Measurements from ENCODE around the gene RAB3C. TPM values are rescaled to one million over a fixed set of nuclear protein-coding genes. Genes with fewer than 3 reads are reported as not detected.

The RAB3C gene
- total RNA-seq, 1 experiment from 2014 or later: not detected

- Mint-ChIP-seq H3K36me3 (ENCODE audit: insufficient read depth, unreplicated experiment) (no peaks in the 10 kb centered on the region), H3K27me3 (ENCODE audit: insufficient read depth, unreplicated experiment) (peaks cover 64% of the 10 kb centered on the region), H3K4me3 (ENCODE audit: unreplicated experiment) (no peak overlapping the region), H3K27ac (ENCODE audit: low read depth, unreplicated experiment) (no peak overlapping the region), H3K4me1 (ENCODE audit: insufficient read depth, unreplicated experiment) (no peaks in the 10 kb centered on the region), H3K9me3 (ENCODE audit: unreplicated experiment) (no peaks in the 10 kb centered on the region)
- ChIA-PET POLR2A (interaction anchor here (1.3 kb wide), 1 partner anchor 9 kb away, joined by 3 read pairs; no protein-coding TSS in a partner anchor), CTCF (interaction anchor here (0.8 kb wide), 1 partner anchor 260 kb away, joined by 3 read pairs; no protein-coding TSS in a partner anchor)
- intact Hi-C loops (cut with micrococcal nuclease): no loop called here
- no TSS peak for BruUV-seq (replicated peaks)
- no peak for DNase-seq (ENCODE audit: unreplicated experiment)
- TF ChIP-seq CTCF (IDR thresholded peaks at IDR 0.05; ENCODE audit: unreplicated experiment): no peak
Measured at GRCh38 chr5:58737671-58738070, 154.8 kb downstream of the RAB3C start.

- Mint-ChIP-seq H3K36me3 (ENCODE audit: insufficient read depth, unreplicated experiment) (no peaks in the 10 kb centered on the region), H3K4me1 (ENCODE audit: insufficient read depth, unreplicated experiment) (no peaks in the 10 kb centered on the region), H3K9me3 (ENCODE audit: unreplicated experiment) (no peaks in the 10 kb centered on the region), H3K27me3 (ENCODE audit: insufficient read depth, unreplicated experiment) (peaks cover 62% of the 10 kb centered on the region), H3K4me3 (ENCODE audit: unreplicated experiment) (no peak overlapping the region), H3K27ac (ENCODE audit: low read depth, unreplicated experiment) (no peak overlapping the region)
- intact Hi-C loops (cut with micrococcal nuclease): no loop called here
- no TSS peak for BruUV-seq (replicated peaks)
- TF ChIP-seq CTCF (IDR thresholded peaks at IDR 0.05; ENCODE audit: unreplicated experiment): no peak
- ChIA-PET POLR2A (interaction anchor here (1.3 kb wide), 1 partner anchor 8 kb away, joined by 3 read pairs; no protein-coding TSS in a partner anchor), CTCF (interaction anchor here (0.5 to 0.9 kb wide), 3 partner anchors 261 to 1622 kb away, joined by 3 read pairs; no protein-coding TSS in a partner anchor)
- DNase-seq (ENCODE audit: unreplicated experiment): no peak
Measured at GRCh38 chr5:58738336-58738735, 155.5 kb downstream of the RAB3C start.

GRCh38 chr5:58739051-58739450 is 156.2 kb downstream of the RAB3C start:
- TF ChIP-seq CTCF (IDR thresholded peaks at IDR 0.05; ENCODE audit: unreplicated experiment): no peak
- DNase-seq (ENCODE audit: unreplicated experiment): no peak
- intact Hi-C loops (cut with micrococcal nuclease): no loop called here
- H3K4me1 Mint-ChIP-seq (ENCODE audit: insufficient read depth, unreplicated experiment): no peaks in the 10 kb centered on the region
- H3K4me3 Mint-ChIP-seq (ENCODE audit: unreplicated experiment): no peak overlapping the region
- no peaks in the 10 kb centered on the region for H3K9me3 Mint-ChIP-seq (ENCODE audit: unreplicated experiment)
- H3K36me3 Mint-ChIP-seq (ENCODE audit: insufficient read depth, unreplicated experiment): no peaks in the 10 kb centered on the region
- ChIA-PET CTCF (interaction anchor here (0.5 to 0.9 kb wide), 2 partner anchors 1071 to 1622 kb away, joined by 3 read pairs; no protein-coding TSS in a partner anchor), POLR2A (no interaction called here)
- H3K27me3 Mint-ChIP-seq (ENCODE audit: insufficient read depth, unreplicated experiment): peaks cover 62% of the 10 kb centered on the region
- no TSS peak for BruUV-seq (replicated peaks)
- no peak overlapping the region for H3K27ac Mint-ChIP-seq (ENCODE audit: low read depth, unreplicated experiment)

GRCh38 chr5:58740956-58741355 is 158.1 kb downstream of the RAB3C start:
- no peak overlapping the region for H3K4me3 Mint-ChIP-seq (ENCODE audit: unreplicated experiment)
- no peak overlapping the region for H3K27ac Mint-ChIP-seq (ENCODE audit: low read depth, unreplicated experiment)
- H3K27me3 Mint-ChIP-seq (ENCODE audit: insufficient read depth, unreplicated experiment): peaks cover 67% of the 10 kb centered on the region
- no peaks in the 10 kb centered on the region for H3K9me3 Mint-ChIP-seq (ENCODE audit: unreplicated experiment)
- POLR2A ChIA-PET: no interaction called here
- DNase-seq (ENCODE audit: unreplicated experiment): no peak
- H3K36me3 Mint-ChIP-seq (ENCODE audit: insufficient read depth, unreplicated experiment): no peaks in the 10 kb centered on the region
- H3K4me1 Mint-ChIP-seq (ENCODE audit: insufficient read depth, unreplicated experiment): no peaks in the 10 kb centered on the region
- CTCF ChIA-PET: no interaction called here
- no TSS peak for BruUV-seq (replicated peaks)
- intact Hi-C loops (cut with micrococcal nuclease): no loop called here
- TF ChIP-seq CTCF (IDR thresholded peaks at IDR 0.05; ENCODE audit: unreplicated experiment): no peak
